Measurements from ENCODE around the gene HMGB4. TPM values are rescaled to one million over a fixed set of nuclear protein-coding genes. Genes with fewer than 3 reads are reported as not detected.

The HMGB4 gene
- total and polyA plus RNA-seq, 2 of the 4 experiments (the other 2 are of a cell fraction): not detected

GRCh38 chr1:33820804-33821203 lies 43.1 kb upstream of the HMGB4 start:
- Histone ChIP-seq H3K4ac (ENCODE audit: low read depth, low read length) (no peak overlapping the region), H4K8ac (ENCODE audit: low read depth in 2 of 2, low read length in 2 of 2) (no peak overlapping the region), H2BK20ac (ENCODE audit: low read depth, low read length) (no peak overlapping the region), H2BK120ac (ENCODE audit: low read depth, low read length) (no peak overlapping the region), H3K79me1 (ENCODE audit: low read depth in 1 of 2, low read length in 2 of 2) (no peaks in the 10 kb centered on the region), H3K18ac (ENCODE audit: low read depth, low read length) (no peak overlapping the region), H3K9ac (ENCODE audit: low read depth, low read length) (no peak overlapping the region), H3K27ac (ENCODE audit: insufficient read depth, low read length) (no peak overlapping the region), H2AK9ac (replicated peaks; ENCODE audit: low read depth, low read length, poor library complexity) (no peak overlapping the region), H3K23ac (ENCODE audit: low read depth, low read length) (no peak overlapping the region), H2AK5ac (ENCODE audit: low read depth, low read length) (no peak overlapping the region), H3K4me3 (ENCODE audit: insufficient read depth, low read depth, low read length) (no peak overlapping the region), H3K27me3 (ENCODE audit: control insufficient read depth, insufficient read depth, low read length) (no peaks in the 10 kb centered on the region), H2AFZ (replicated peaks; ENCODE audit: low read length, poor library complexity) (no peak overlapping the region), H2BK15ac (ENCODE audit: low read depth, low read length) (no peak overlapping the region), H4K5ac (ENCODE audit: low read depth, low read length) (no peak overlapping the region), H3K36me3 (ENCODE audit: control insufficient read depth, insufficient read depth, low read length) (no peaks in the 10 kb centered on the region), H3K4me2 (ENCODE audit: low read depth, low read length) (no peak overlapping the region), H4K91ac (ENCODE audit: insufficient read depth, low read depth, low read length) (no peak overlapping the region), H3K4me1 (ENCODE audit: control insufficient read depth, insufficient read depth, low read length) (no peaks in the 10 kb centered on the region), H3K9me1 (ENCODE audit: insufficient read depth, low read length) (no peaks in the 10 kb centered on the region), H3K56ac (ENCODE audit: extremely low read depth, insufficient read depth, low read length) (no peak overlapping the region), H4K20me1 (ENCODE audit: insufficient read depth, low read length) (no peaks in the 10 kb centered on the region), H2BK5ac (ENCODE audit: low read depth, low read length, poor library complexity, severe bottlenecking) (no peak overlapping the region), H3K14ac (replicated peaks; ENCODE audit: low read depth, low read length) (no peak overlapping the region), H3K9me3 (ENCODE audit: control insufficient read depth, insufficient read depth, low read length) (peaks cover 38% of the 10 kb centered on the region)
- in situ Hi-C loops (cut with MboI; ENCODE audit: low sequenced_read_pairs): no loop called here
- intact Hi-C loops (cut with micrococcal nuclease): no loop called here
- ATAC-seq (ENCODE audit: low read depth) (no peak), DNase-seq (no peak)
- ChIA-PET POLR2A (ENCODE audit: unreplicated experiment) (no interaction called here), CTCF (no interaction called here)
- TF ChIP-seq POLR2A (IDR thresholded peaks at IDR 0.05; ENCODE audit: low read depth, low read length) (no peak), MXI1 (IDR thresholded peaks at IDR 0.05; ENCODE audit: borderline replicate concordance, low read depth, low read length) (no peak), CHD1 (IDR thresholded peaks at IDR 0.05; ENCODE audit: low read depth, low read length) (no peak), MAFK (IDR thresholded peaks at IDR 0.05; ENCODE audit: low read depth, low read length) (no peak), CTCF (conservative IDR thresholded peaks at IDR 0.05; ENCODE audit: low read depth, low read length) (no peak), USF2 (IDR thresholded peaks at IDR 0.05; ENCODE audit: low read depth, low read length) (no peak), MAZ (IDR thresholded peaks at IDR 0.05; ENCODE audit: borderline replicate concordance, low read depth, low read length) (no peak), SMC3 (IDR thresholded peaks at IDR 0.05; ENCODE audit: low read depth, low read length) (no peak), RAD21 (IDR thresholded peaks at IDR 0.05; ENCODE audit: low read length) (no peak), FOS (IDR thresholded peaks at IDR 0.05; ENCODE audit: low read depth, low read length) (no peak), RCOR1 (IDR thresholded peaks at IDR 0.05; ENCODE audit: insufficient replicate concordance, low read length) (no peak), NFE2L2 (IDR thresholded peaks at IDR 0.05; ENCODE audit: low read depth, low read length) (no peak), RFX5 (IDR thresholded peaks at IDR 0.05; ENCODE audit: low read depth, low read length) (no peak)
- dilution Hi-C loops (cut with HindIII; ENCODE audit: low sequenced_read_pairs, unreplicated experiment): no loop called here
- no TSS peak for BruUV-seq (replicated peaks)
- WGBS, 2 experiments (ENCODE audit: extremely low coverage in 2 of 2, insufficient read length in 1 of 2): no CpG with 5 or more reads among the region's 5 CpGs
